DND-41 (cell line): ENCODE results near the gene SLAMF8.

Experiments used
- ATAC-seq: fragments of 200-7000 bp; cut with Tn5 transposase; 3 replicates; pipeline ENCODE4 v1.9.1; 2021; ENCODE audit warnings: low read depth; ENCODE audit not compliant: insufficient read depth
- DNase-seq: peaks from one replicate; pipeline ENCODE4 v3.0.0-alpha.2; 2020
- H2AFZ ChIP-seq: 2 replicates; pipeline ENCODE4 v1.6.0; 2012; ENCODE audit warnings: low read depth, low read length
- H3K27ac ChIP-seq: 2 replicates; pipeline ENCODE4 v1.5.1; 2012; ENCODE audit warnings: low read length, inconsistent platforms
- H3K27me3 ChIP-seq: fragments of 200-600 bp; sonication (generic); 2 replicates; pipeline ENCODE4 v1.6.0; 2012; ENCODE audit warnings: low read length, mild to moderate bottlenecking, inconsistent platforms; ENCODE audit not compliant: insufficient read depth, poor library complexity
- H3K36me3 ChIP-seq: 2 replicates; pipeline ENCODE4 v1.5.1; 2012; ENCODE audit warnings: low read length, inconsistent platforms; ENCODE audit not compliant: insufficient read depth
- H3K4me1 ChIP-seq: 2 replicates; pipeline ENCODE4 v1.5.1; 2012; ENCODE audit warnings: mild to moderate bottlenecking, low read length; ENCODE audit not compliant: insufficient read depth
- H3K4me2 ChIP-seq: 2 replicates; pipeline ENCODE4 v1.6.0; 2012; ENCODE audit warnings: mild to moderate bottlenecking, moderate library complexity, low read length, inconsistent platforms; ENCODE audit not compliant: insufficient read depth
- H3K4me3 ChIP-seq, 2 experiments: fragments of 200-600 bp in 1 of 2; shearing (Covaris generic) in 1 of 2; 2 replicates each; pipeline ENCODE4 v1.5.1; 2012 to 2016; ENCODE audit warnings: inconsistent platforms in 2 of 2, low read length in 2 of 2, mild to moderate bottlenecking in 2 of 2, low read depth in 1 of 2, moderate library complexity in 1 of 2
- H3K79me2 ChIP-seq: 2 replicates; pipeline ENCODE4 v1.6.0; 2012; ENCODE audit warnings: low read length, inconsistent platforms; ENCODE audit not compliant: insufficient read depth
- H3K9ac ChIP-seq: 2 replicates; pipeline ENCODE4 v1.6.0; 2012; ENCODE audit warnings: low read depth, mild to moderate bottlenecking, inconsistent platforms, low read length, moderate library complexity
- H3K9me3 ChIP-seq: 2 replicates; pipeline ENCODE4 v1.5.1; 2012; ENCODE audit warnings: low read length, moderate library complexity, mild to moderate bottlenecking, inconsistent platforms; ENCODE audit not compliant: insufficient read depth, severe bottlenecking
- H4K20me1 ChIP-seq: 2 replicates; pipeline ENCODE4 v1.6.0; 2012; ENCODE audit warnings: low read length; ENCODE audit not compliant: insufficient read depth
- CTCF ChIP-seq: IDR thresholded peaks from 2 replicates; pipeline ENCODE4 v1.5.1; 2012; ENCODE audit warnings: borderline replicate concordance, low read length, moderate library complexity, mild to moderate bottlenecking; ENCODE audit not compliant: poor library complexity, severe bottlenecking; ENCODE audit errors: extremely low read depth
- EZH2 ChIP-seq: IDR thresholded peaks from 3 replicates; pipeline ENCODE4 v1.6.1; 2012; ENCODE audit warnings: borderline replicate concordance, low read depth, mild to moderate bottlenecking, moderate library complexity, low read length, inconsistent platforms; ENCODE audit not compliant: severe bottlenecking

Gene SLAMF8

GRCh38 chr1:159884296-159884695 is 57.6 kb downstream of the SLAMF8 start:
- Histone ChIP-seq H3K4me1 (no peaks in the 10 kb centered on the region), H3K27me3 (peaks cover 9% of the 10 kb centered on the region), H3K9me3 (no peaks in the 10 kb centered on the region), H3K79me2 (no peaks in the 10 kb centered on the region), H4K20me1 (no peaks in the 10 kb centered on the region), H2AFZ (no peak overlapping the region), H3K4me2 (no peak overlapping the region), H3K36me3 (no peaks in the 10 kb centered on the region), H3K27ac (no peak overlapping the region), H3K4me3 (no peak overlapping the region), H3K9ac (no peak overlapping the region)
- ATAC-seq (no peak), DNase-seq (no peak)
- TF ChIP-seq CTCF: no peak
- no peak for TF ChIP-seq EZH2
